Choroid plexus epithelial cell (primary cell): ENCODE measurements around the gene IFT172.
A peak's percentile ranks its signal among the peaks of the same experiment; 100 is the strongest.

Experiments
- DNase-seq: peaks from one replicate; pipeline ENCODE4 v3.0.0-alpha.2; 2010; ENCODE audit warnings: low read depth
- H3K4me3 ChIP-seq: 2 replicates; pipeline ENCODE4 v1.5.1; 2011; ENCODE audit warnings: low read depth, mild to moderate bottlenecking, control low read depth, low read length, moderate library complexity
- CTCF ChIP-seq: conservative IDR thresholded peaks from 2 replicates; pipeline ENCODE4 v1.5.1; 2011; ENCODE audit warnings: low read depth, mild to moderate bottlenecking, control low read depth, inconsistent platforms, low read length, moderate library complexity

IFT172 gene

GRCh38 chr2:27518782-27519113 lies 29.2 kb upstream of the IFT172 start:
- DNase-seq, result no peak
- no peak for TF ChIP-seq CTCF

GRCh38 chr2:27518113-27518781 lies 28.7 kb upstream of the IFT172 start:
- no peak for DNase-seq
- H3K4me3 ChIP-seq, result no peak overlapping the region
- TF ChIP-seq CTCF, result no peak

More at GRCh38 chr2:27518782-27519113, 29.2 kb upstream of the IFT172 start:
- no peak overlapping the region for H3K4me3 ChIP-seq

- no peak for TF ChIP-seq CTCF
- DNase-seq, result peak; percentile 75
- no peak overlapping the region for H3K4me3 ChIP-seq
Observed at GRCh38 chr2:27509326-27509725, 19.8 kb upstream of the IFT172 start.

- DNase-seq, result no peak
- no peak overlapping the region for H3K4me3 ChIP-seq
- TF ChIP-seq CTCF, result no peak
Observed at GRCh38 chr2:27507293-27507692, 17.8 kb upstream of the IFT172 start.

GRCh38 chr2:27506587-27506986 lies 17.0 kb upstream of the IFT172 start:
- TF ChIP-seq CTCF, result no peak
- DNase-seq, result no peak

GRCh38 chr2:27502142-27502541 lies 12.6 kb upstream of the IFT172 start:
- no peak for TF ChIP-seq CTCF
- H3K4me3 ChIP-seq, result no peak overlapping the region
- no peak for DNase-seq

More at GRCh38 chr2:27506587-27506986, 17.0 kb upstream of the IFT172 start:
- H3K4me3 ChIP-seq, result no peak overlapping the region

- DNase-seq, result no peak
- no peak for TF ChIP-seq CTCF
- H3K4me3 ChIP-seq, result no peak overlapping the region
Observed at GRCh38 chr2:27501042-27501441, 11.5 kb upstream of the IFT172 start.
